Stimulated activated CD4-positive, alpha-beta T cell treated with anti-CD3 and anti-CD28 coated beads, Interleukin-4, amount 100 ng/mL, for 48 hours (primary cell): ENCODE results near the gene ADAMTS17.

Source experiments
- DNase-seq, 2 donors: peaks; one replicate each; pipeline ENCODE4 v3.0.0-alpha.2; 2020; ENCODE audit warnings: low read depth in 2 of 2

ADAMTS17 gene

GRCh38 chr15:100199711-100200286 is 142.0 kb downstream of the ADAMTS17 start:
- DNase-seq = no peak

GRCh38 chr15:100198442-100198841 is 143.3 kb downstream of the ADAMTS17 start:
- no peak for DNase-seq

- DNase-seq = no peak
These were observed 145.3 kb downstream of the ADAMTS17 start for GRCh38 chr15:100196326-100197058.

GRCh38 chr15:100194996-100195395 is 146.8 kb downstream of the ADAMTS17 start:
- DNase-seq = no peak

GRCh38 chr15:100193277-100193860 is 148.4 kb downstream of the ADAMTS17 start:
- DNase-seq = no peak

- no peak for DNase-seq
These were observed 149.4 kb downstream of the ADAMTS17 start for GRCh38 chr15:100192097-100193080.

GRCh38 chr15:100191161-100191560 is 150.6 kb downstream of the ADAMTS17 start:
- DNase-seq = no peak

- DNase-seq = no peak
These were observed 151.1 kb downstream of the ADAMTS17 start for GRCh38 chr15:100190675-100191074.

- no peak for DNase-seq
These were observed 151.9 kb downstream of the ADAMTS17 start for GRCh38 chr15:100189849-100190248.

- DNase-seq = no peak
These were observed 152.5 kb downstream of the ADAMTS17 start for GRCh38 chr15:100189319-100189718.

- no peak for DNase-seq
These were observed 154.1 kb downstream of the ADAMTS17 start for GRCh38 chr15:100187677-100188076.

GRCh38 chr15:100186960-100187359 is 154.8 kb downstream of the ADAMTS17 start:
- no peak for DNase-seq

GRCh38 chr15:100186366-100186765 is 155.4 kb downstream of the ADAMTS17 start:
- no peak for DNase-seq

GRCh38 chr15:100183921-100184495 is 157.8 kb downstream of the ADAMTS17 start:
- no peak for DNase-seq

GRCh38 chr15:100180921-100181320 is 160.9 kb downstream of the ADAMTS17 start:
- no peak for DNase-seq

GRCh38 chr15:100175406-100176114 is 166.2 kb downstream of the ADAMTS17 start:
- no peak for DNase-seq

- no peak for DNase-seq
These were observed 166.9 kb downstream of the ADAMTS17 start for GRCh38 chr15:100174904-100175275.

- DNase-seq = no peak
These were observed 167.4 kb downstream of the ADAMTS17 start for GRCh38 chr15:100174159-100174903.

- DNase-seq = no peak
These were observed 169.3 kb downstream of the ADAMTS17 start for GRCh38 chr15:100172356-100173024.

GRCh38 chr15:100171411-100171810 is 170.4 kb downstream of the ADAMTS17 start:
- DNase-seq = no peak
